ENCODE measurements around the gene PFN4.

DNA sequence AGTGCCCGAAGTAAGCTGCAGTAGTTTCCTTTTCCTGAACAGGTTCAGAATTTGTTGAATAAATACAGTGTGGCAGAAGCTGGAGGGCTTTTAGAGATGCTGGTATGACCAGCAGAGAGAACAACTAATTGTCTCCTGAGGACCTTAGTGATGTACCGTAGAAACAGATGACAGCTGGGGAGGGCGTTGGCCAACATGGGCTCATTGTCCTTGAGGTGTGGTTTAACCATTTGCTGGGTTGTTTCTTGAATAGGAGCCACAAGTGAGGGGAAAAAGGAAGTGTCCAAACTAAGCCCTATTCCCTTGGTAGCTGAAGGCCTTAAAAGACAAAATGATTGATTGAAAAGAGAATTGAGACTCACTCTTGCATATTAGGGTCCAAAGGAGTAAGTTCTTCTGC lies 40.1 kb upstream of the PFN4 start:
- no peak for TF ChIP-seq POLR2A (IDR thresholded peaks at IDR 0.05; ENCODE audit: extremely low read depth, insufficient read length)
- TF ChIP-seq, protein P1, sequence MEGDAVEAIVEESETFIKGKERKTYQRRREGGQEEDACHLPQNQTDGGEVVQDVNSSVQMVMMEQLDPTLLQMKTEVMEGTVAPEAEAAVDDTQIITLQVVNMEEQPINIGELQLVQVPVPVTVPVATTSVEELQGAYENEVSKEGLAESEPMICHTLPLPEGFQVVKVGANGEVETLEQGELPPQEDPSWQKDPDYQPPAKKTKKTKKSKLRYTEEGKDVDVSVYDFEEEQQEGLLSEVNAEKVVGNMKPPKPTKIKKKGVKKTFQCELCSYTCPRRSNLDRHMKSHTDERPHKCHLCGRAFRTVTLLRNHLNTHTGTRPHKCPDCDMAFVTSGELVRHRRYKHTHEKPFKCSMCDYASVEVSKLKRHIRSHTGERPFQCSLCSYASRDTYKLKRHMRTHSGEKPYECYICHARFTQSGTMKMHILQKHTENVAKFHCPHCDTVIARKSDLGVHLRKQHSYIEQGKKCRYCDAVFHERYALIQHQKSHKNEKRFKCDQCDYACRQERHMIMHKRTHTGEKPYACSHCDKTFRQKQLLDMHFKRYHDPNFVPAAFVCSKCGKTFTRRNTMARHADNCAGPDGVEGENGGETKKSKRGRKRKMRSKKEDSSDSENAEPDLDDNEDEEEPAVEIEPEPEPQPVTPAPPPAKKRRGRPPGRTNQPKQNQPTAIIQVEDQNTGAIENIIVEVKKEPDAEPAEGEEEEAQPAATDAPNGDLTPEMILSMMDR (IDR thresholded peaks at IDR 0.05; ENCODE audit: low read depth, low read length), result no peak
